DND-41 (cell line): ENCODE measurements around the gene APH1B.

Source experiments
- ATAC-seq: fragments of 200-7000 bp; cut with Tn5 transposase; 3 replicates; pipeline ENCODE4 v1.9.1; 2021; ENCODE audit warnings: low read depth; ENCODE audit not compliant: insufficient read depth
- DNase-seq: peaks from one replicate; pipeline ENCODE4 v3.0.0-alpha.2; 2020
- H2AFZ ChIP-seq: 2 replicates; pipeline ENCODE4 v1.6.0; 2012; ENCODE audit warnings: low read depth, low read length
- H3K27ac ChIP-seq: 2 replicates; pipeline ENCODE4 v1.5.1; 2012; ENCODE audit warnings: low read length, inconsistent platforms
- H3K27me3 ChIP-seq: fragments of 200-600 bp; sonication (generic); 2 replicates; pipeline ENCODE4 v1.6.0; 2012; ENCODE audit warnings: low read length, mild to moderate bottlenecking, inconsistent platforms; ENCODE audit not compliant: insufficient read depth, poor library complexity
- H3K36me3 ChIP-seq: 2 replicates; pipeline ENCODE4 v1.5.1; 2012; ENCODE audit warnings: low read length, inconsistent platforms; ENCODE audit not compliant: insufficient read depth
- H3K4me1 ChIP-seq: 2 replicates; pipeline ENCODE4 v1.5.1; 2012; ENCODE audit warnings: mild to moderate bottlenecking, low read length; ENCODE audit not compliant: insufficient read depth
- H3K4me2 ChIP-seq: 2 replicates; pipeline ENCODE4 v1.6.0; 2012; ENCODE audit warnings: mild to moderate bottlenecking, moderate library complexity, low read length, inconsistent platforms; ENCODE audit not compliant: insufficient read depth
- H3K4me3 ChIP-seq, 2 experiments: fragments of 200-600 bp in 1 of 2; shearing (Covaris generic) in 1 of 2; 2 replicates each; pipeline ENCODE4 v1.5.1; 2012 to 2016; ENCODE audit warnings: inconsistent platforms in 2 of 2, low read length in 2 of 2, mild to moderate bottlenecking in 2 of 2, low read depth in 1 of 2, moderate library complexity in 1 of 2
- H3K79me2 ChIP-seq: 2 replicates; pipeline ENCODE4 v1.6.0; 2012; ENCODE audit warnings: low read length, inconsistent platforms; ENCODE audit not compliant: insufficient read depth
- H3K9ac ChIP-seq: 2 replicates; pipeline ENCODE4 v1.6.0; 2012; ENCODE audit warnings: low read depth, mild to moderate bottlenecking, inconsistent platforms, low read length, moderate library complexity
- H3K9me3 ChIP-seq: 2 replicates; pipeline ENCODE4 v1.5.1; 2012; ENCODE audit warnings: low read length, moderate library complexity, mild to moderate bottlenecking, inconsistent platforms; ENCODE audit not compliant: insufficient read depth, severe bottlenecking
- H4K20me1 ChIP-seq: 2 replicates; pipeline ENCODE4 v1.6.0; 2012; ENCODE audit warnings: low read length; ENCODE audit not compliant: insufficient read depth
- CTCF ChIP-seq: IDR thresholded peaks from 2 replicates; pipeline ENCODE4 v1.5.1; 2012; ENCODE audit warnings: borderline replicate concordance, low read length, moderate library complexity, mild to moderate bottlenecking; ENCODE audit not compliant: poor library complexity, severe bottlenecking; ENCODE audit errors: extremely low read depth
- EZH2 ChIP-seq: IDR thresholded peaks from 3 replicates; pipeline ENCODE4 v1.6.1; 2012; ENCODE audit warnings: borderline replicate concordance, low read depth, mild to moderate bottlenecking, moderate library complexity, low read length, inconsistent platforms; ENCODE audit not compliant: severe bottlenecking

APH1B gene

DNA sequence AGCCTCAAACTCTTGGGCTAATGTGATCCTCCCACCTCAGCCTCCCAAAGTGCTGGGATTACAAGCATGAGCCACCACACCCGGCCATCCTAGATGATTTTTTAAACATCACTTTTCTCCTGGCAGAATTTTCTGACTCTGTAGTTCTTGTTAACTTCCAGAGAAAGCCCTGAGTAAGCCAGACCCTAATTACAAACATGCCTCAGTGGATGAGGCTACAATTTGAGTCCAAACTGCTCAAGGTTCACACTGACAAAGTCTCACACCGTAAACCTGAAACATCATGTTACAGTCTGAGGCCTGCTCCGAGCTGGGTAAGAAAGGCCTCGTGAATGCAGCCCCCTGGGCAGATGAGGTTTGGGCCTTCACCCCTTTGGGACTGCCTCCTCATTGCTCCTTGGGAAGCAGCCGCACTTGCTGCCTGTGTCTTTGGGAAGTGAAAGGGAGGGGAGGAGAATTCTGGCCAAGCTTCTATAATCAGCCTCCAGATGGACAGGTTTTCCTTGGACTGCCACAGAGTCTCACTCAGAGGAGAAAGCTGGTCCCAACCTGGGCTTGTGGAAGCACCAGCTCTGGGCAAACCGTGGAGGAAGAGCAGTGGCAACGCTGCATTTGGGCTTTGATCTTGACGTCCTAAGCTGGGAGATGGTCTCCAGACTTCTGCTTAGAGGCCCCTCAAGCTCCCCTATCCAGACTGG, 58.3 kb downstream of the APH1B start:
- Histone ChIP-seq H3K9ac (no peak overlapping the region), H3K27me3 (no peaks in the 10 kb centered on the region), H3K27ac (no peak overlapping the region), H3K4me1 (no peaks in the 10 kb centered on the region), H3K79me2 (no peaks in the 10 kb centered on the region), H3K9me3 (no peaks in the 10 kb centered on the region), H3K4me2 (no peak overlapping the region), H2AFZ (no peak overlapping the region), H3K36me3 (no peaks in the 10 kb centered on the region), H4K20me1 (no peaks in the 10 kb centered on the region), H3K4me3 (no peak overlapping the region)
- DNase-seq, result no peak
- no peak for TF ChIP-seq CTCF
- no peak for TF ChIP-seq EZH2
- no peak for ATAC-seq

GRCh38 chr15:63337046-63337445, 59.6 kb downstream of the APH1B start:
- Histone ChIP-seq H3K36me3 (no peaks in the 10 kb centered on the region), H3K79me2 (no peaks in the 10 kb centered on the region), H3K27me3 (no peaks in the 10 kb centered on the region), H3K27ac (no peak overlapping the region), H3K4me2 (no peak overlapping the region), H3K4me3 (no peak overlapping the region), H3K9ac (no peak overlapping the region), H2AFZ (no peak overlapping the region), H3K4me1 (no peaks in the 10 kb centered on the region), H4K20me1 (no peaks in the 10 kb centered on the region), H3K9me3 (no peaks in the 10 kb centered on the region)
- ATAC-seq (no peak), DNase-seq (no peak)
- no peak for TF ChIP-seq EZH2
- no peak for TF ChIP-seq CTCF

- no peak overlapping the region for H3K9ac ChIP-seq
- no peak overlapping the region for H3K27ac ChIP-seq
- DNase-seq (no peak), ATAC-seq (no peak)
- TF ChIP-seq CTCF, result no peak
- TF ChIP-seq EZH2, result no peak
- no peaks in the 10 kb centered on the region for H3K36me3 ChIP-seq
- no peak overlapping the region for H3K4me3 ChIP-seq
- H3K9me3 ChIP-seq, result no peaks in the 10 kb centered on the region
- H3K27me3 ChIP-seq, result no peaks in the 10 kb centered on the region
- H4K20me1 ChIP-seq, result no peaks in the 10 kb centered on the region
- H3K4me2 ChIP-seq, result no peak overlapping the region
- no peaks in the 10 kb centered on the region for H3K79me2 ChIP-seq
- H2AFZ ChIP-seq, result no peak overlapping the region
- H3K4me1 ChIP-seq, result no peaks in the 10 kb centered on the region
Observed at GRCh38 chr15:63338170-63338569, 60.8 kb downstream of the APH1B start.
